DND-41 (cell line): Measurements from ENCODE around the gene SLC6A7.

Experiments
- ATAC-seq: fragments of 200-7000 bp; cut with Tn5 transposase; 3 replicates; pipeline ENCODE4 v1.9.1; 2021; ENCODE audit warnings: low read depth; ENCODE audit not compliant: insufficient read depth
- DNase-seq: peaks from one replicate; pipeline ENCODE4 v3.0.0-alpha.2; 2020
- H2AFZ ChIP-seq: 2 replicates; pipeline ENCODE4 v1.6.0; 2012; ENCODE audit warnings: low read depth, low read length
- H3K27ac ChIP-seq: 2 replicates; pipeline ENCODE4 v1.5.1; 2012; ENCODE audit warnings: low read length, inconsistent platforms
- H3K27me3 ChIP-seq: fragments of 200-600 bp; sonication (generic); 2 replicates; pipeline ENCODE4 v1.6.0; 2012; ENCODE audit warnings: low read length, mild to moderate bottlenecking, inconsistent platforms; ENCODE audit not compliant: insufficient read depth, poor library complexity
- H3K36me3 ChIP-seq: 2 replicates; pipeline ENCODE4 v1.5.1; 2012; ENCODE audit warnings: low read length, inconsistent platforms; ENCODE audit not compliant: insufficient read depth
- H3K4me1 ChIP-seq: 2 replicates; pipeline ENCODE4 v1.5.1; 2012; ENCODE audit warnings: mild to moderate bottlenecking, low read length; ENCODE audit not compliant: insufficient read depth
- H3K4me2 ChIP-seq: 2 replicates; pipeline ENCODE4 v1.6.0; 2012; ENCODE audit warnings: mild to moderate bottlenecking, moderate library complexity, low read length, inconsistent platforms; ENCODE audit not compliant: insufficient read depth
- H3K4me3 ChIP-seq, 2 experiments: fragments of 200-600 bp in 1 of 2; shearing (Covaris generic) in 1 of 2; 2 replicates each; pipeline ENCODE4 v1.5.1; 2012 to 2016; ENCODE audit warnings: inconsistent platforms in 2 of 2, low read length in 2 of 2, mild to moderate bottlenecking in 2 of 2, low read depth in 1 of 2, moderate library complexity in 1 of 2
- H3K79me2 ChIP-seq: 2 replicates; pipeline ENCODE4 v1.6.0; 2012; ENCODE audit warnings: low read length, inconsistent platforms; ENCODE audit not compliant: insufficient read depth
- H3K9ac ChIP-seq: 2 replicates; pipeline ENCODE4 v1.6.0; 2012; ENCODE audit warnings: low read depth, mild to moderate bottlenecking, inconsistent platforms, low read length, moderate library complexity
- H3K9me3 ChIP-seq: 2 replicates; pipeline ENCODE4 v1.5.1; 2012; ENCODE audit warnings: low read length, moderate library complexity, mild to moderate bottlenecking, inconsistent platforms; ENCODE audit not compliant: insufficient read depth, severe bottlenecking
- H4K20me1 ChIP-seq: 2 replicates; pipeline ENCODE4 v1.6.0; 2012; ENCODE audit warnings: low read length; ENCODE audit not compliant: insufficient read depth
- CTCF ChIP-seq: IDR thresholded peaks from 2 replicates; pipeline ENCODE4 v1.5.1; 2012; ENCODE audit warnings: borderline replicate concordance, low read length, moderate library complexity, mild to moderate bottlenecking; ENCODE audit not compliant: poor library complexity, severe bottlenecking; ENCODE audit errors: extremely low read depth
- EZH2 ChIP-seq: IDR thresholded peaks from 3 replicates; pipeline ENCODE4 v1.6.1; 2012; ENCODE audit warnings: borderline replicate concordance, low read depth, mild to moderate bottlenecking, moderate library complexity, low read length, inconsistent platforms; ENCODE audit not compliant: severe bottlenecking

Gene SLC6A7

GRCh38 chr5:150156027-150156368 lies 33.9 kb upstream of the SLC6A7 start:
- H3K9ac ChIP-seq: peak overlapping the region; percentile 40
- H3K4me3 ChIP-seq: peak overlapping the region in 1 of 2 experiments; percentile 51; a peak in 2 of 4 replicates
- H4K20me1 ChIP-seq: no peaks in the 10 kb centered on the region; the same call in 1 of the 2 replicates
- no peaks in the 10 kb centered on the region for H3K79me2 ChIP-seq
- no peak for DNase-seq
- H3K27me3 ChIP-seq: no peaks in the 10 kb centered on the region
- peak overlapping the region; percentile 62 for H3K4me2 ChIP-seq
- peaks cover 32% of the 10 kb centered on the region for H3K4me1 ChIP-seq
- H3K27ac ChIP-seq: peak overlapping the region; percentile 34
- H3K36me3 ChIP-seq: no peaks in the 10 kb centered on the region
- H2AFZ ChIP-seq: peak overlapping the region; percentile 66
- TF ChIP-seq EZH2: no peak
- no peak for TF ChIP-seq CTCF
- no peak for ATAC-seq
- no peaks in the 10 kb centered on the region for H3K9me3 ChIP-seq

- Histone ChIP-seq H3K27me3 (no peaks in the 10 kb centered on the region), H3K4me2 (peak overlapping the region; percentile 62), H3K4me3 (no peak overlapping the region), H3K79me2 (no peaks in the 10 kb centered on the region), H3K9me3 (no peaks in the 10 kb centered on the region), H3K36me3 (no peaks in the 10 kb centered on the region), H3K27ac (peak overlapping the region; percentile 34), H3K9ac (peak overlapping the region; percentile 40), H3K4me1 (peaks cover 38% of the 10 kb centered on the region), H2AFZ (no peak overlapping the region), H4K20me1 (no peaks in the 10 kb centered on the region; the same call in 1 of the 2 replicates)
- no peak for ATAC-seq
- TF ChIP-seq CTCF (no peak), EZH2 (no peak)
- no peak for DNase-seq
These were observed 33.3 kb upstream of the SLC6A7 start for GRCh38 chr5:150156540-150156939.

- Histone ChIP-seq H2AFZ (no peak overlapping the region), H3K4me1 (peaks cover 44% of the 10 kb centered on the region), H4K20me1 (no peaks in the 10 kb centered on the region; the same call in 1 of the 2 replicates), H3K4me2 (no peak overlapping the region), H3K9ac (no peak overlapping the region), H3K36me3 (no peaks in the 10 kb centered on the region), H3K27ac (no peak overlapping the region), H3K4me3 (no peak overlapping the region), H3K79me2 (no peaks in the 10 kb centered on the region), H3K27me3 (no peaks in the 10 kb centered on the region), H3K9me3 (no peaks in the 10 kb centered on the region)
- ATAC-seq (no peak), DNase-seq (no peak)
- TF ChIP-seq CTCF (no peak), EZH2 (no peak)
These were observed 32.7 kb upstream of the SLC6A7 start for GRCh38 chr5:150157168-150157567.

- no peak overlapping the region for H3K4me2 ChIP-seq
- peaks cover 46% of the 10 kb centered on the region for H3K4me1 ChIP-seq
- no peak overlapping the region for H3K4me3 ChIP-seq
- H3K36me3 ChIP-seq: no peaks in the 10 kb centered on the region
- 0 out of 2 replicates have a peak overlapping the region, but pooled peaks have one; percentile 27 for H3K27ac ChIP-seq
- no peak for ATAC-seq
- H2AFZ ChIP-seq: no peak overlapping the region
- no peaks in the 10 kb centered on the region for H3K27me3 ChIP-seq
- H3K79me2 ChIP-seq: no peaks in the 10 kb centered on the region
- TF ChIP-seq CTCF (no peak), EZH2 (no peak)
- no peak for DNase-seq
- no peaks in the 10 kb centered on the region for H4K20me1 ChIP-seq
- no peaks in the 10 kb centered on the region for H3K9me3 ChIP-seq
- no peak overlapping the region for H3K9ac ChIP-seq
These were observed 31.5 kb upstream of the SLC6A7 start for GRCh38 chr5:150158170-150158949.
